Measurements from ENCODE around the gene FDPS. TPM values are rescaled to one million over a fixed set of nuclear protein-coding genes. Genes with fewer than 3 reads are reported as not detected.
"Not testable (repeated sequence)": the region's sequence is repeated elsewhere in the genome, so short reads cannot be mapped to it uniquely, and the experiment has no call there.

FDPS gene
- total and polyA plus RNA-seq, 2 donors (not counting 3 experiments of a cell fraction or from before 2014, with no cell fraction given), result 630 to 646 TPM

DNA sequence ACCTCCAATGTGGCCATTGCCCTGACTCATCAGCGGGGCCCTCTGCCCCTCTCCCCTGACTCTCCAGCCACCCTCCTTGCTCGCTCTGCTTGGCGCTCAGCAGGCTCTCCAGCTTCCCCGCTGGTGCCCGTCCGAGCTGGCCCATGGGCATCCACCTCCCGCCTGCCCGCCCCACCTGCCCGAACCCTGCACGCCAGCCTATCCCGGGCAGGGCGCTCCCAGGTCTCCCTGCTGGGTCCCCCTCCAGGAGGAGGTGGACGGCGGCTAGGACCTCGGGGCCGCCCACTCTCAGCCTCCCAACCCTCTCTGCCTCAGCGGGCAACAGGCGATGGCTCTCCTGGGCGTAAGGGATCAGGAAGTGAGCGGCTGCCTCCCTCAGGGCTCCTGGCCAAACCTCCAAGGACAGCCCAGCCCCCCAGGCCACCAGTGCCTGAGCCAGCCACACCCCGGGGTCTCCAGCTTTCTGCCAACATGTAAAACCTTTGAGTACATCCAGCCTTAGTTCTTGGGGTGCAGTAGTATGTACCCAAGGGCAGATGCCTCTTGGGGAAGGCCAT, 20.6 kb upstream of the FDPS start:
- Histone ChIP-seq H4K20me1 (replicated peaks; ENCODE audit: control insufficient read depth, extremely low read depth, insufficient read depth, low read length) (no peaks in the 10 kb centered on the region), H3K4me1 (ENCODE audit: control insufficient read depth, extremely low read depth, insufficient read depth, low read length) (no peaks in the 10 kb centered on the region), H2AFZ (ENCODE audit: low read depth, low read length) (no peak overlapping the region), H3K9ac (replicated peaks; ENCODE audit: extremely low read depth, insufficient read depth, low read length) (no peak overlapping the region), H3K27ac (ENCODE audit: insufficient read depth, low read depth, low read length) (no peak overlapping the region), H3K4me2 (ENCODE audit: insufficient read depth, low read length) (no peak overlapping the region), H3K79me2 (ENCODE audit: control insufficient read depth, insufficient read depth, low read length) (no peaks in the 10 kb centered on the region), H3K9me3 (replicated peaks; ENCODE audit: control insufficient read depth, insufficient read depth, low read length) (no peaks in the 10 kb centered on the region), H3K36me3 (ENCODE audit: control insufficient read depth in 2 of 2, extremely low read depth in 1 of 2, insufficient read depth in 2 of 2, low read length in 2 of 2) (no peaks in the 10 kb centered on the region), H3K4me3 (replicated peaks in 1 of 3; ENCODE audit: insufficient read depth in 1 of 3, low read depth in 1 of 3, low read length in 3 of 3) (no peak overlapping the region), H3K9me1 (replicated peaks; ENCODE audit: control insufficient read depth, extremely low read depth, insufficient read depth, low read length) (no peaks in the 10 kb centered on the region), H3K27me3 (ENCODE audit: control insufficient read depth in 2 of 2, insufficient read depth in 2 of 2, low read length in 2 of 2) (peaks cover 2 to 5% of the 10 kb centered on the region in 2 experiments)
- POLR2A ChIA-PET, result no interaction called here
- CTCF ChIA-PET, result interaction anchor here (1.2 kb wide), 1 partner anchor 11 kb away, joined by 3 read pairs; no protein-coding TSS in a partner anchor
- DNase-seq (ENCODE audit: low read depth, low spot score) (no peak), FAIRE-seq (no peak)
- dilution Hi-C loops (cut with MboI; ENCODE audit: extremely low pct_ligation_motif_present, low sequenced_read_pairs), result no loop called here
- no peak for TF ChIP-seq MYC (IDR thresholded peaks at IDR 0.05; ENCODE audit: low read depth, low read length)
- TF ChIP-seq JUN (IDR thresholded peaks at IDR 0.05; ENCODE audit: borderline replicate concordance, insufficient read depth, insufficient read length, low read depth), result no peak
- no peak for TF ChIP-seq POLR2A (IDR thresholded peaks at IDR 0.05; ENCODE audit: low read depth, low read length)
- TF ChIP-seq FOS (IDR thresholded peaks at IDR 0.05; ENCODE audit: borderline replicate concordance, insufficient read depth, low read length), result no peak
- TF ChIP-seq EZH2 (IDR thresholded peaks at IDR 0.05; ENCODE audit: borderline replicate concordance, low read depth, low read length, severe bottlenecking), result no peak
- TF ChIP-seq POLR2AphosphoS5 (IDR thresholded peaks at IDR 0.05; ENCODE audit: insufficient read depth, low read depth, low read length), result no peak
- TF ChIP-seq, protein P1, sequence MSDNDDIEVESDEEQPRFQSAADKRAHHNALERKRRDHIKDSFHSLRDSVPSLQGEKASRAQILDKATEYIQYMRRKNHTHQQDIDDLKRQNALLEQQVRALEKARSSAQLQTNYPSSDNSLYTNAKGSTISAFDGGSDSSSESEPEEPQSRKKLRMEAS (IDR thresholded peaks at IDR 0.05; ENCODE audit: insufficient read depth, insufficient read length), result no peak
- TF ChIP-seq GATA2 (IDR thresholded peaks at IDR 0.05; ENCODE audit: insufficient read depth, insufficient read length, low read depth, low read length), result no peak
- TF ChIP-seq, protein P2, sequence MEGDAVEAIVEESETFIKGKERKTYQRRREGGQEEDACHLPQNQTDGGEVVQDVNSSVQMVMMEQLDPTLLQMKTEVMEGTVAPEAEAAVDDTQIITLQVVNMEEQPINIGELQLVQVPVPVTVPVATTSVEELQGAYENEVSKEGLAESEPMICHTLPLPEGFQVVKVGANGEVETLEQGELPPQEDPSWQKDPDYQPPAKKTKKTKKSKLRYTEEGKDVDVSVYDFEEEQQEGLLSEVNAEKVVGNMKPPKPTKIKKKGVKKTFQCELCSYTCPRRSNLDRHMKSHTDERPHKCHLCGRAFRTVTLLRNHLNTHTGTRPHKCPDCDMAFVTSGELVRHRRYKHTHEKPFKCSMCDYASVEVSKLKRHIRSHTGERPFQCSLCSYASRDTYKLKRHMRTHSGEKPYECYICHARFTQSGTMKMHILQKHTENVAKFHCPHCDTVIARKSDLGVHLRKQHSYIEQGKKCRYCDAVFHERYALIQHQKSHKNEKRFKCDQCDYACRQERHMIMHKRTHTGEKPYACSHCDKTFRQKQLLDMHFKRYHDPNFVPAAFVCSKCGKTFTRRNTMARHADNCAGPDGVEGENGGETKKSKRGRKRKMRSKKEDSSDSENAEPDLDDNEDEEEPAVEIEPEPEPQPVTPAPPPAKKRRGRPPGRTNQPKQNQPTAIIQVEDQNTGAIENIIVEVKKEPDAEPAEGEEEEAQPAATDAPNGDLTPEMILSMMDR (IDR thresholded peaks at IDR 0.05; ENCODE audit: extremely low read depth in 1 of 2, insufficient read depth in 1 of 2, low read depth in 1 of 2, low read length in 2 of 2), result no peak
- intact Hi-C loops (cut with micrococcal nuclease), result no loop called here
- BruUV-seq (replicated peaks), result no TSS peak

DNA sequence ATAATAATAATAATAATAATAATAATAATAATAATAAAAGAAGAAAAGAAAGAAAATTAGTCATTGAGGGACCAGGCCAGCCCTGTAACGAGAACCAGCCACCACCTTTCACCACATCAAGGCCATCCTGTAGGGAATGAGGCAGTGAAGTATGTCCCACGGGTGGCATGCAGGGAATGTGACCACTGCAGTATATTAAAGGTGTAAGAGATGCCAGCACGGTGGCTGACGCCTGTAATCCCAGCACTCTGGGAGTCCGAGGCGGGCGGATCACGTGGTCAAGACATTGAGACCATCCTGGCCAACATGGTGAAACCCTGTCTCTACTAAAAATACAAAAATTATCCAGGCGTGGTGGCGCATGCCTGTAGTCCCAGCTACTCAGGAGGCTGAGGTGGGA, 17.7 kb upstream of the FDPS start:
- FAIRE-seq; H3K27ac ChIP-seq (ENCODE audit: insufficient read depth, low read depth, low read length); POLR2A ChIA-PET; H3K4me1 ChIP-seq (ENCODE audit: control insufficient read depth, extremely low read depth, insufficient read depth, low read length); H2AFZ ChIP-seq (ENCODE audit: low read depth, low read length); H3K9me3 ChIP-seq (replicated peaks; ENCODE audit: control insufficient read depth, insufficient read depth, low read length); H3K9me1 ChIP-seq (replicated peaks; ENCODE audit: control insufficient read depth, extremely low read depth, insufficient read depth, low read length); intact Hi-C loops (cut with micrococcal nuclease); H3K36me3 ChIP-seq (ENCODE audit: control insufficient read depth in 2 of 2, extremely low read depth in 1 of 2, insufficient read depth in 2 of 2, low read length in 2 of 2); BruUV-seq (replicated peaks); H4K20me1 ChIP-seq (replicated peaks; ENCODE audit: control insufficient read depth, extremely low read depth, insufficient read depth, low read length); H3K9ac ChIP-seq (replicated peaks; ENCODE audit: extremely low read depth, insufficient read depth, low read length); dilution Hi-C loops (cut with MboI; ENCODE audit: extremely low pct_ligation_motif_present, low sequenced_read_pairs); DNase-seq (ENCODE audit: low read depth, low spot score); H3K79me2 ChIP-seq (ENCODE audit: control insufficient read depth, insufficient read depth, low read length); H3K4me3 ChIP-seq (replicated peaks in 1 of 3; ENCODE audit: insufficient read depth in 1 of 3, low read depth in 1 of 3, low read length in 3 of 3); H3K4me2 ChIP-seq (ENCODE audit: insufficient read depth, low read length): not testable (repeated sequence)
- H3K27me3 ChIP-seq (ENCODE audit: control insufficient read depth in 2 of 2, insufficient read depth in 2 of 2, low read length in 2 of 2), result peaks cover 29 to 30% of the 10 kb centered on the region in 2 experiments
- CTCF ChIA-PET, result interaction anchor here (1.3 to 2.7 kb wide), 2 partner anchors 14 to 21 kb away, joined by 3 to 10 read pairs; no protein-coding TSS in a partner anchor

All from endothelial cell of umbilical vein (primary cell).